Posterior vena cava (tissue), 2 donors: ENCODE measurements around the gene MCOLN1. TPM values are rescaled to one million over a fixed set of nuclear protein-coding genes. Genes with fewer than 3 reads are reported as not detected.
"Not testable (repeated sequence)": the region's sequence is repeated elsewhere in the genome, so short reads cannot be mapped to it uniquely, and the experiment has no call there.

Experiments
- DNase-seq: peaks from one replicate; pipeline ENCODE4 v3.0.0-alpha.2; 2020; ENCODE audit warnings: low spot score
- intact Hi-C, 2 donors: fragments of 100-400 bp; cut with DNase I; formaldehyde crosslinking; loops; one replicate each; pipeline versions ENCODE4 v1.14.1 to v1.14.2; 2022 to 2023
- total RNA-seq, 2 donors: library from RNA; stranded (reverse); fragmentation: NEBNext Ultra II Directional; extraction: Animal tissue kit (Norgen Biotek cat#: 25700); gene quantifications; one replicate each; pipeline ENCODE4 v1.2.1, GENCODE V29; 2021
- donor health status: DM: yes; HTN: yes; CAD: no.
- donor health status: DM: yes; HTN: yes; CAD: no.

Gene MCOLN1
- total RNA-seq, 2 donors from 2014 or later, result 23.1 to 26.1 TPM

DNA sequence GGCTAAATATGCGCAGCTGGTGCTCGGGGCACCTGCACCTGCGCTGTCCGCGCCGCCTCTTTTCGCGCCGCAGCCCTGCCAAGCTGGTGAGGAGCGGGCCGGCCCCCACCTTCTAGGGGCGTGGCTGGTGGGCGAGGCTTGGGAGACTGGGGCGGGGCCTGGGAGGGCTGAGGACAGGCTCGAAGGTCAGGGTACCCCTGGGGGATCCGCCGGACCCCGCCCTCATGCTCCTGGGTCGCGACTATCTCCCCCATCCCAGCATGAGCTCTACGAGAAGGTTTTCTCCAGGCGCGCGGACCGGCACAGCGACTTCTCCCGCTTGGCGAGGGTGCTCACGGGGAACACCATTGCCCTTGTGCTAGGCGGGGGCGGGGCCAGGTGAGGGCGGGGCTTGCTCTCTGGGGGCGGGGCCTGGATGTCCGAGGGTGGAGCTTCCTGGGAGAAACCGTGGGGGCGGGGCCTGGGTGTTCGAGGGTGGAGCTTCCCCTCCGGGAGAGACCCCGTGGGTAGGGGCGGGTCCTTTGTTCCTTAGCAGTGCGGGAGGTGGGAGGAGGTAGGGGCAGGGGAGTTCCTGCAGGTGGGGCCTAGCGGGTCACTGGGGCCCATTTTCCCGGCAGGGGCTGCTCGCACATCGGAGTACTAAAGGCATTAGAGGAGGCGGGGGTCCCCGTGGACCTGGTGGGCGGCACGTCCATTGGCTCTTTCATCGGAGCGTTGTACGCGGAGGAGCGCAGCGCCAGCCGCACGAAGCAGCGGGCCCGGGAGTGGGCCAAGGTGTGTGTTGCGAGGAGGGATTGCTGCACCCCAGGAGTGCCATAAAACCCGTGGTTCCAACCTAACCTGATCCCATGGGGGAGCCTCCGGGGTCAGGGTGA, 32.8 kb downstream of the MCOLN1 start:
- no peak for DNase-seq
- intact Hi-C loops, result no loop called here

DNA sequence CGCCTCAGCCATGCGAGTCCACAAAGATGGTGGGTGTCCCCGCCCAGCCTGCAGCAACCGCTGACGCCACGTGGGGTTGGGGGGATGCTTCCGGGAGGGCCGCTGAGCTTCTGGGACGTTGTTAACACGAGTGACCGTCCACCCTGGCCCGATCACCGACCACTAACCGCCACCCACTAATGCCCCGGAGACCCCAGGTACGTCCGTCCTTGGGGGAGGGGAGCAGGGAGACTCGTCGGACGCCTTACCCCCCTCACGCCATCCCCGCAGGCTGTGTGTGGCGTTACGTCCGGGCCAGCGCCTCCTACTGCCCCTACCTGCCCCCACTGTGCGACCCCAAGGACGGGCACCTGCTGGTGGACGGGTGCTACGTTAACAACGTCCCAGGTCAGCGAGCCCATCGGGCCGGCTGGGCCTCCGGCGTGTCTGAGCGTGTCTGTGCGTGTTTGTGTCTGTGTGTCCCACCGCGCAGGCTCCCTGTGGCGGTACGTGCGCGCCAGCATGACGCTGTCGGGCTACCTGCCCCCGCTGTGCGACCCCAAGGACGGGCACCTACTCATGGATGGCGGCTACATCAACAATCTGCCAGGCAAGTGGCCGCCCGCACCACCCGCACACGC, 34.4 kb downstream of the MCOLN1 start:
- intact Hi-C loops, result no loop called here
- DNase-seq, result no peak

DNA sequence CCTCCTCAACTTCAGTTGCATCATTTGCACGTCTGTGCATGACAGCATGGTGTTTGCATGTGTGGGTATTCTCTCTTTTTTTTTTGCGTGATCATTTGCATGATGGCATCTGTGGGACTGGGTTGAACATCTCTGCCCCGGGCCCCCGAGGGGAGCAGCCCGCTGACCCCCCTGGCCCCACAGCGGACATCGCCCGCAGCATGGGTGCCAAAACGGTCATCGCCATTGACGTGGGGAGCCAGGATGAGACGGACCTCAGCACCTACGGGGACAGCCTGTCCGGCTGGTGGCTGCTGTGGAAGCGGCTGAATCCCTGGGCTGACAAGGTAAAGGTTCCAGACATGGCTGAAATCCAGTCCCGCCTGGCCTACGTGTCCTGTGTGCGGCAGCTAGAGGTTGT, 36.2 kb downstream of the MCOLN1 start:
- no peak for DNase-seq
- intact Hi-C loops, result no loop called here

DNA sequence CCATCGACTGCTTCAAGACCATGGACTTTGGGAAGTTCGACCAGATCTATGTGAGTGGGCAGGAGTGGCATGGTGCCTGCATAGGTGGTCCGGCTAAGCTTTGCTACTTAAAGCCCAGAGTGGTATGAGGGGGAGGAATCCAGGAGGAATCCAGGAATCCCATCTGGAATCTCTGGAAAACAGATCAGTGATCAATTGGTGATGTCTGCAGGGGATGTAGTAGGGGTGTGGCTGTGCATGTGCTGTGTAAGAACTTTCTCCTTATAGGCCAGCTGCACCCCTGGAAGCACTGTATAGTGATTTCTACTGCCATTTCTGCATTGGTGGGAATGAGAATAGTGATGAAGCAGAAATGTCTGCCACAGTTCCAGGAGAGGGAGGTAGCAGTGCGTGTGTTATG, 36.7 kb downstream of the MCOLN1 start:
- no peak for DNase-seq
- intact Hi-C loops, result no loop called here

DNA sequence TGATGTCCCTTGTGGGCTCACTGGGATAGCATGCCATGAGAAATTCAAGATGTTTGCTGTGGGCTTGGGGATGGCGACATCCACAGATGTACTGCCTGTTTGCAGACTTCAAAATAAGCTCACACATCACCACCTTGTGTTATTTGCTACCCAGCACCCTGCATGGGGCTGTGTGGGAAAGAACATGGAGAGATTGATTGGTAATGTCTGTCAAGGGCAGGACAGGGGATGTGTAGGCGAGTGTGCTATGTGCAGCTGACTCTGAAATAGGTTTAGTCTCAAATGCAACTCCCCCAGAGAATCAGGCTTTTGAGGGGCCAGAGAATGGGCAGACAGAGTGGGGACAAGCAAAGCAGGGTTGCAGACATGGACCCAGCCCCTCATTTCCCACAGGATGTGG, 37.8 kb downstream of the MCOLN1 start:
- DNase-seq, result no peak
- intact Hi-C loops, result no loop called here

DNA sequence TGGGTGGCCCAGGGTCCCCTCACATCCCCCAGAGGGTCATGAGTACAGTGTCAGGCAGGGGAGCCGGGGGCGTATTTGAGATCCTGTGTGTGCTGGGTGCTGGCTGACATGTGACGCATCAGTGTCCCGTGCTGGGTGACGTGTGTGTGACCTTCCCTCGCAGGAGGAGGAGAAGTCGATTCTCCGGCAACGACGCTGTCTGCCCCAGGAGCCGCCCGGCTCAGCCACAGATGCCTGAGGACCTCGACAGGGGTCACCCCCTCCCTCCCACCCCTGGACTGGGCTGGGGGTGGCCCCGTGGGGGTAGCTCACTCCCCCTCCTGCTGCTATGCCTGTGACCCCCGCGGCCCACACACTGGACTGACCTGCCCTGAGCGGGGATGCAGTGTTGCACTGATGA, 38.9 kb downstream of the MCOLN1 start:
- intact Hi-C loops, result no loop called here
- DNase-seq, result no peak

DNA sequence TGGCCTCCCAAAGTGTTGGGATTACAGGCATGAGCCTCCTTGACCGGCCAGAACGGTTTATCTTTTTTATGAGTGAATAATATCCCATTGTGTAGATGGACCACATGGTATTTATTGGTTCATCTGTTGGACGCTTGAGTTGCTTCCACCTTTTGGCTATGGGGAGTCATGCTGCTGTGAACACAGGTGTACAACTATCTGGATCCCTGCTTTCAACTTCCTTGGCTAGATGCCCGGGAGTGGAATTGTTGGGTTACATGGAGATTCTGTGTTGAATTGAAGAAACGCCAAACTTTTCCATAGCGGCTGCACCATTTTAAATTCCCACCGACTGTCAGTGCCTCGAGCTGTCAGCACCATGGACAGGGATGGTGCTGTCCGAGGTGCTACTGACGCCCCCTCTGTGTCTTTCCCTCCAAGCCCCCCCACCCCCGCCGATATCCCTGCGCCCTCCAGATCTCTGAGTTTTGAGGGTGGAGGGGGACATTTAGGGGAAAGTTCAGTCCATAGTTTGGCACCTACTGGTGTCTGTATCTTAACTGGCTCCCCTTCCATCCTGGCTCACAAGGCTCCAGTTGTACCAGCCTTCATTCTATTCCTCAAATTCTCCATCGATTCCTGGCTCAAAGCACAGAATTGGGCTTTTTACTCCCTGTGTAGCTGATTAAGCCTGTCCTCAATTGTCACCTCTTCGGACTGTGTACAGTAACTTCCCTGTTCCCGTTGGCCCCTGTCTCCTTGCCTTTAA, 40.4 kb downstream of the MCOLN1 start:
- intact Hi-C loops, result no loop called here
- DNase-seq, result no peak

DNA sequence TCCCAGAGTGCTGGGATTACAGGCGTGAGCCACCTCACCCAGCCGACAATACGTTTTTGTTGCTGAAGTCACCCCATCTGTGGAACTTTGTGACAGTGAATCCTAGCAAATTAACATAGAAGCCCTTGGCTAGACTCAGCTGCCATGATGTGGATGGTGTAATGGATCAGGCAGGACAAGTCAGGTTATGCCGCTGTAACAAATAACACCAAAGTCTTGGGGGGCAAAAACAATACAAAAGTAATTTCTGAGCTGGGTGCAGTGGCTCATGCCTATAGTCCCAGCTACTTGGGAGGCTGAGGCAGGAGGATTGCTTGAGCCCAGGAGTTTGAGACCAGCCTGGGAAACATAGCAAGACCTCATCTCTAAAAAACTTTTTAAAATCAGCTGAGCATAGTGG, 42.4 kb downstream of the MCOLN1 start:
- intact Hi-C loops, result loop anchor here in 1 of 2 donors (5.0 kb wide), 1 partner anchor 232 kb away; no protein-coding TSS in a partner anchor

DNA sequence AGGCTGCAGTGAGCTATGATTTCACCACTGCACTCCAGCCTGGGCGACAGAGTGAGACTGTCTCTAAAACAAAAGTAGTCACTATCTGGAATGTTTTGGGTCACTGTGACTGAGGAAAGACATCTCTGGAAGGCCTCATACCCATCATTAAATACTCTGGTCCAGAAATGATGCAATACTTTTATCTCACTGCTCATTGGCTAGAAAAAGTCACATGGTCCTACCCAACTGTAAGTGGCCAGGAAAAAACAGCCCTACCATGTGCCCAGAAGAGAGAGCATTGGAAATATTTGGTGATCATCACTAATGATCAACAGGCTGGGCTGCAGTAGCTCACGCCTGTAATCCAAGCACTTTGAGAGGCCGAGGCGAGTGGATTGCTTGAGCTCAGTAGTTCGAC, 42.9 kb downstream of the MCOLN1 start:
- intact Hi-C loops, result loop anchor here in 1 of 2 donors (5.0 kb wide), 1 partner anchor 232 kb away; no protein-coding TSS in a partner anchor
- DNase-seq, result no peak

More for the DNA sequence above, 42.4 kb downstream of the MCOLN1 start:
- DNase-seq, result no peak

DNA sequence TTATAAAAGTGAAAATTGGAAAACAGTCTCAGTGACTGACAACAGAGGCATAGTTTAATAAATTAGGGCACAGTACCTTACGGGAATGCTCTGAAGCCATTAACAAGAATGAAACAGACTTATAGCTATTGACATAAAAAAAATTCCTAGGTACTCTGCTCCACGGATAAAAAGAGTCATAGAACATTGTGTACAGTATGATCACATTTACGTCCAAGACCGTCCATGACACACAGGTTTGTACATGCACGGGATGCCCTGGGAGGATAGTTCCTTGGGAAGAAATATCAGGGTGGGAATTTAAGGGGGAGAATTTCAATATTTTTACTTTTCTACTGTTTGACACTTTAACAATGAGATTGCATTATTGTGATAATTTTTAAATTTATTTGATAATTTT, 48.3 kb downstream of the MCOLN1 start:
- DNase-seq, result no peak
- intact Hi-C loops, result no loop called here

DNA sequence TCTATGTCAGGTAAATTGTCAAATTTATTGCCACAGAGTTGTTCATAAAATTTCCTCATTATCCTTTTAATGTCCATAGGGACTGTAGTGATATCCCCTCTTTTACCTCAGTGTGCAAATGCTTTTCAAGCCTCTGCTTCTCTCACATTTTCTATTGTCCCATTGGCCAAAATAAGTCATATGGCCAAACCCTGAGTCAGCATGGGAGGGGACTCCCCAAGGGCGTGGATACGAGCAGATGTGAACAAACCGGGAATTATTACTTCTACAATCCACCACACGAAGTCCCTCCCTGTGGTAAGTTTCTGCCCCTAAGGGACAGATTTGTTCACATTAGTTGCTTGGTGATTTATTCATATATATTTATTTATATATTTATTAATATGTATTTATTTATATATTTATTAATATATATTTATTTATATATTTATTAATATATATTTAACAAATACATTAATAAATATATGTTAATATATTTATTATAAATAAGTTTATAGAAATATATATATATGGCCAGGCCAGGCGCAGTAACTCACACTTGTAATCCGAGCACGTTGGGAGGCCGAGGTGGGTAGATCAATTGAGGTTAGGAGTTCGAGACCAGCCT, 53.1 kb downstream of the MCOLN1 start:
- DNase-seq, result no peak
- intact Hi-C loops, result no loop called here

DNA sequence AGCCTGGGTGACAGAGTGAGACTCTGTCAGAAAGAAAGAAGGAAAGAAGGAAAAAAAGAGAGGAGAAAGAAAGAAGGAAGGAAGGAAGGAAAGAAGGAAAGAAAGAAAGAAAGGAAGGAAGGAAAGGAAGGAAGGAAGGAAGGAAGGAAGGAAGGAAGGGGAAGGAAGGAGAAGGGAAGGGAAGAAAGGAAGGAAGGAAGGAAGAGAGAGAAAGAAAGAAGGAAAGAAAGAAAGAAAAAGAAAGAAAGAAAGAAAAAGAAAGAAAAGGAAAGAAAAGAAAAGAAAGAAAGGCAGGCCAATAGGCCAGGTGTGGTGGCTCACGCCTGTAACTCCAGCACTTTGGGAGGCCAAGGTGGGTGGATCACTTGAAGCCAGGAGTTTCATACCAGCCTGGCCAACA, 55.0 kb downstream of the MCOLN1 start:
- DNase-seq, intact Hi-C loops: not testable (repeated sequence)

DNA sequence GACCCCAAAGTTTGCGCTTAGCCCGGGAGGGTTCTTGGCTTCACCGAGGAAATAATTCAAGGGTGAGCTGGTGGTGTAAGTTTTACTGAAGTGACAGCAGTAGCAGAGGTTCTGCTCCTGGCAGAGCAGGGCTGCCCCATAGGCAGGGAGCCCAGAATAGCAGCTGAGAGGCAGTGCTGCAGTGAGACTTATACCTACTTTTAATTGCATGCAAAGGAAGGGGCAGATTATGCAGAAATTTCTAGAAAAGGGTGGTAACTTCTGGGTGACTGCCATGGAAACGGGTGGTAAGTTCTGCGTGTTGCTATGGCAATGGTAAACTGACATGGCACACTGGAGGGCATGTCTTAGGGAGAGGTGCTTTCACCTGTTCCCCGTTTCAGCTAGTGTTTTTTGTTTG, 55.7 kb downstream of the MCOLN1 start:
- intact Hi-C loops, result no loop called here
- no peak for DNase-seq

DNA sequence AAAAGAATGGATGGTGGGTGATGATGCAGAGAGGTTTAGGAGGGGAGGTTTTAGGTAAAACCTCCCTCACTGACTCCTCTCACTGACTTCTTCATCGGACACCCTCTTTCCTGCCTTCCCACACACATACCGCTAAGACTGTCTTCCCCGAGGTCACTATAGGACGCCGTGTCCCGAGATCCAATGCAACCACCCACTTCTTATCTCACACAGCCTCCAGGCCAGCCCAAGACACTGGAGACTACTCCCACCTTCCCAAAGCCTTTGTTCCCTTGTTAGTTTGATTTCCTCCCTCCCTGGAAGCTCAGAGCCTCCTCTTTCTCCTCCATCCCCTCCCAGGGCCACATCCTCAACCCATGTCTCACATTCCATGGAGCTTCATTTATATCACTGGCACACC, 56.8 kb downstream of the MCOLN1 start:
- intact Hi-C loops, result no loop called here
- DNase-seq, result no peak

DNA sequence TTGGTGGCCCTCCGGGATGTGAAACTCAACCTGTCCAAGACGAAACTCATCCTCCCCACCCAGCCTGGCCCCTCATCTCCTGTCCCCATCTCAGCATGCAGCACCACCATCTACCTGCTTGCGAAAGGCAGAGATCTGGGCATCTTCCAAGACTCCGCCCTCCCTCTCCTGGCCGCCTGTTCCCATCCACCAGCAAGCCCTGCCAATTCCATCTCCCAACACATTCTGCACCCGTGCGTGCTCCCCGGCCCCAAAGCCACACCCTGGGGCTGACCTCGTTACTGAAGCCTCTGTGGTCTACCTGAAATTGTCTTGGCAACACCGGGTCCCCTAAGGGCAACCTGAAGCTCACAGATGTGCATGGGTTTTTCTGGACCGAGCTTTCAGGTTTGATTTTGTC, 60.0 kb downstream of the MCOLN1 start:
- DNase-seq, result no peak
- intact Hi-C loops, result no loop called here

Other genes starting within 250 kb of the MCOLN1 start
- 10 to 100 TPM; 47.5 to 63.0 TPM for gene INSR, start 228.2 kb upstream of the MCOLN1 start, total RNA-seq
- 10 to 100 TPM; 17.6 to 19.9 TPM for gene ARHGEF18, start 173.7 kb upstream of the MCOLN1 start, total RNA-seq
- gene PEX11G, start 33.6 kb upstream of the MCOLN1 start, total RNA-seq, result 1 to 10 TPM; 2.7 to 4.1 TPM
- 10 to 100 TPM; 52.3 to 55.0 TPM for gene ZNF358, start 6.5 kb upstream of the MCOLN1 start, total RNA-seq
- gene PNPLA6, start 13.1 kb downstream of the MCOLN1 start, total RNA-seq, result 10 to 100 TPM; 78.0 to 79.3 TPM
- gene CAMSAP3, start 73.2 kb downstream of the MCOLN1 start, total RNA-seq, result not detected
- 10 to 100 TPM; 19.4 to 23.0 TPM for gene XAB2, start 106.9 kb downstream of the MCOLN1 start, total RNA-seq
- gene PET100, start 107.2 kb downstream of the MCOLN1 start, total RNA-seq, result 10 to 100 TPM; 65.8 TPM
- gene PCP2, start 111.1 kb downstream of the MCOLN1 start, total RNA-seq, result not detected
- gene STXBP2, start 114.5 kb downstream of the MCOLN1 start, total RNA-seq, result 10 to 100 TPM; 22.5 to 32.4 TPM
- 1 to 10 TPM; 1.2 to 2.9 TPM for gene RETN, start 146.4 kb downstream of the MCOLN1 start, total RNA-seq
- gene MCEMP1, start 154.5 kb downstream of the MCOLN1 start, total RNA-seq, result 1 to 10 TPM; 2.2 to 3.0 TPM
- 10 to 100 TPM; 71.9 to 83.5 TPM for gene TRAPPC5, start 158.2 kb downstream of the MCOLN1 start, total RNA-seq
- under 1 TPM; 0.23 to 0.71 TPM for gene FCER2, start 179.5 kb downstream of the MCOLN1 start, total RNA-seq
- gene CLEC4G, start 209.5 kb downstream of the MCOLN1 start, total RNA-seq, result 1 to 10 TPM; 2.2 to 6.6 TPM
- 10 to 100 TPM; 13.4 to 23.0 TPM for gene CD209, start 224.9 kb downstream of the MCOLN1 start, total RNA-seq
- under 1 TPM in 1 of 2 donors, not detected in 1; 0.38 TPM for gene CLEC4M, start 240.6 kb downstream of the MCOLN1 start, total RNA-seq